ENCODE measurements around the gene CCL27.

DNA sequence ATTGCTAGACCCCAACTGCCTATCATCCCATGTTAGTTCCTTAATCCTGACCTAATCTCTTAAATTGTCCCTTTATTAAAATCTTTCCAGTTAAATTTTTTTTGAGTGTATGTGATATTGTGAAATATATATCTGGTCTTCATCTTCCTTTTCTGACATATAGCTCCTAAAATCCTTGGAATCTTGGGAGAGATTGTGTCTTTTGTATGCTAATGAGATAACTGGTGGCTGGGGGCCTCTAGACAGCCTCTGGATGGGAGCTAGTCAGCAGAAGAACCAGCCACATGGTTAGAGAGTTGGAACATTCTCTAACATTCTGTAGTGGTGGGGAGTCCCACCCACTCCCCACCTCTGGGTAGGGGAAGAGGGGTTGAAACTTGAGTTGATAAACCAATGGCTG, 32.4 kb upstream of the CCL27 start:
- TF ChIP-seq, protein P1, sequence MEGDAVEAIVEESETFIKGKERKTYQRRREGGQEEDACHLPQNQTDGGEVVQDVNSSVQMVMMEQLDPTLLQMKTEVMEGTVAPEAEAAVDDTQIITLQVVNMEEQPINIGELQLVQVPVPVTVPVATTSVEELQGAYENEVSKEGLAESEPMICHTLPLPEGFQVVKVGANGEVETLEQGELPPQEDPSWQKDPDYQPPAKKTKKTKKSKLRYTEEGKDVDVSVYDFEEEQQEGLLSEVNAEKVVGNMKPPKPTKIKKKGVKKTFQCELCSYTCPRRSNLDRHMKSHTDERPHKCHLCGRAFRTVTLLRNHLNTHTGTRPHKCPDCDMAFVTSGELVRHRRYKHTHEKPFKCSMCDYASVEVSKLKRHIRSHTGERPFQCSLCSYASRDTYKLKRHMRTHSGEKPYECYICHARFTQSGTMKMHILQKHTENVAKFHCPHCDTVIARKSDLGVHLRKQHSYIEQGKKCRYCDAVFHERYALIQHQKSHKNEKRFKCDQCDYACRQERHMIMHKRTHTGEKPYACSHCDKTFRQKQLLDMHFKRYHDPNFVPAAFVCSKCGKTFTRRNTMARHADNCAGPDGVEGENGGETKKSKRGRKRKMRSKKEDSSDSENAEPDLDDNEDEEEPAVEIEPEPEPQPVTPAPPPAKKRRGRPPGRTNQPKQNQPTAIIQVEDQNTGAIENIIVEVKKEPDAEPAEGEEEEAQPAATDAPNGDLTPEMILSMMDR (IDR thresholded peaks at IDR 0.05) = no peak
- TF ChIP-seq POLR2A (IDR thresholded peaks at IDR 0.05) (no peak), POLR2AphosphoS5 (IDR thresholded peaks at IDR 0.05) (no peak), EP300 (IDR thresholded peaks at IDR 0.05) (no peak)

All from upper lobe of left lung (tissue), 4 donors.